H1 (cell line): Measurements from ENCODE around the gene LTC4S. TPM values are rescaled to one million over a fixed set of nuclear protein-coding genes. Genes with fewer than 3 reads are reported as not detected.

Experiments
- BACH1 ChIP-seq: IDR thresholded peaks from 2 replicates; pipeline ENCODE4 v1.6.1; 2012; ENCODE audit warnings: low read length, improper control_type of control experiment
- CEBPB ChIP-seq: IDR thresholded peaks from 2 replicates; pipeline ENCODE4 v1.6.1; 2012; ENCODE audit warnings: low read depth, low read length
- CHD7 ChIP-seq: fragments of 300-600 bp; sonication (generic); IDR thresholded peaks from 2 replicates; pipeline ENCODE4 v1.7.1; 2012; ENCODE audit warnings: low read length, moderate library complexity, mild to moderate bottlenecking, inconsistent platforms; ENCODE audit not compliant: insufficient replicate concordance
- CREB1 ChIP-seq: IDR thresholded peaks from 2 replicates; pipeline ENCODE4 v1.6.1; 2012; ENCODE audit warnings: inconsistent platforms
- HDAC6 ChIP-seq: IDR thresholded peaks from one replicate; pipeline ENCODE4 v1.7.1; 2012; ENCODE audit warnings: low read depth, mild to moderate bottlenecking, inconsistent platforms, low read length, moderate library complexity
- polyA plus RNA-seq, 7 experiments: library from polyadenylated mRNA; depleted of rRNA in 3 of 7; stranded (reverse) in 5 of 7; unstranded in 2 of 7; fragments of >200 nt in 5 of 7; fragments of 200-250 nt in 2 of 7; gene quantifications; 1 replicate in 5 of 7; 2 replicates in 1 of 7; 4 replicates in 1 of 7; pipeline versions ENCODE4 v1.2.1 to v1.2.3, GENCODE V29; 2011 to 2013; ENCODE audit warnings: missing spikeins in 2 of 7, mixed read lengths in 2 of 7
- total RNA-seq: library from RNA; stranded (reverse); fragmentation: NEBNext Ultra II Directional; extraction: Animal tissue kit (Norgen Biotek cat#: 25700); gene quantifications from 2 replicates; pipeline ENCODE4 v1.2.1, GENCODE V29; 2021

Gene LTC4S
- total and polyA plus RNA-seq, 2 of the 8 experiments (the other 6 are each of a cell fraction or from before 2014, with no cell fraction given) = 2.2 to 3.7 TPM

GRCh38 chr5:179802207-179802883 lies 8.6 kb downstream of the LTC4S start (continued):
- TF ChIP-seq CHD7 = no peak
- no peak for TF ChIP-seq CEBPB
- TF ChIP-seq BACH1 = no peak
- no peak for TF ChIP-seq CREB1
- no peak for TF ChIP-seq HDAC6
